Testis (tissue), 5 donors: ENCODE results near the gene WDFY4. TPM values are rescaled to one million over a fixed set of nuclear protein-coding genes. Genes with fewer than 3 reads are reported as not detected.

Source experiments
- DNase-seq: peaks from one replicate; pipeline ENCODE4 v3.0.0-alpha.2; 2019
- H3K27ac ChIP-seq, 2 donors: fragments of 200-600 bp; sonication (generic); one replicate each; pipeline ENCODE4 v1.5.1; 2019
- H3K27me3 ChIP-seq: fragments of 200-600 bp; sonication (generic); one replicate; pipeline ENCODE4 v1.5.1; 2019
- H3K36me3 ChIP-seq: fragments of 200-600 bp; sonication (generic); one replicate; pipeline ENCODE4 v1.5.1; 2017; ENCODE audit warnings: low read depth; ENCODE audit errors: missing control alignments
- H3K4me1 ChIP-seq: fragments of 200-600 bp; sonication (generic); one replicate; pipeline ENCODE4 v1.5.1; 2019
- H3K4me3 ChIP-seq, 2 donors: fragments of 200-600 bp; sonication (generic); one replicate each; pipeline ENCODE4 v1.5.1; 2017 to 2019
- H3K9me3 ChIP-seq: fragments of 200-600 bp; sonication (generic); one replicate; pipeline ENCODE4 v1.5.1; 2017
- POLR2A ChIP-seq: fragments of 450-650 bp; IDR thresholded peaks from one replicate; pipeline ENCODE4 v1.6.1; 2017; ENCODE audit warnings: antibody characterized with exemption, mild to moderate bottlenecking, moderate library complexity
- WGBS, 2 donors: methylation state at CpG; one replicate each; pipeline ENCODE4 v1.1.5; 2018; 5-methylcytosine and 5-hydroxymethylcytosine counted together
- intact Hi-C: fragments of 100-400 bp; cut with DNase I; formaldehyde crosslinking; loops from one replicate; pipeline ENCODE4 v1.15.1; 2023; ENCODE audit warnings: low total_unique reads
- long read RNA-seq, 2 donors: transcript quantifications; one replicate each; lab custom pipeline, GENCODE V29; 2026
- polyA plus RNA-seq: library from polyadenylated mRNA; stranded (reverse); fragments of 350-450 nt; fragmentation: Illumina TruSeq; extraction: RNeasy Lipid Tissue Mini Kit (QIAGEN cat#74804); gene quantifications from one replicate; pipeline ENCODE4 v1.2.3, GENCODE V29; 2014; ENCODE audit warnings: low read depth, low replicate concordance; ENCODE audit not compliant: insufficient read depth
- total RNA-seq, 2 donors: library from RNA; depleted of rRNA; stranded (reverse); fragments of >200 nt; gene quantifications; one replicate each; pipeline ENCODE4 v1.2.3, GENCODE V29; 2016
- TF ChIP-seq, protein P1 (sequence below), 3 experiments: fragments of 450-650 bp in 2 of 3; fragments of 200-600 bp in 1 of 3; sonication (generic) in 1 of 3; IDR thresholded peaks; one replicate each; pipeline ENCODE4 v1.5.1; 2016 to 2019; ENCODE audit warnings: antibody characterized with exemption in 3 of 3, mild to moderate bottlenecking in 2 of 3, moderate library complexity in 1 of 3

Gene WDFY4
- total RNA-seq: 10 to 100 TPM; 10.2 to 18.4 TPM
- polyA plus RNA-seq: 21.5 TPM
- long read RNA-seq, donor 1: 0 reads
- long read RNA-seq, donor 2: 0 reads

GRCh38 chr10:48684792-48685623, at the start of gene WDFY4:
Gene WDFY4 (plus strand): TSS chr10:48684873. CDS start chr10:48709733, 24,860 bp downstream.
- H3K27me3 ChIP-seq: no peaks in the 10 kb centered on the region
- no peak within 1 kb of the TSS for H3K27ac ChIP-seq
- no peak for TF ChIP-seq POLR2A
- TF ChIP-seq, protein P1, sequence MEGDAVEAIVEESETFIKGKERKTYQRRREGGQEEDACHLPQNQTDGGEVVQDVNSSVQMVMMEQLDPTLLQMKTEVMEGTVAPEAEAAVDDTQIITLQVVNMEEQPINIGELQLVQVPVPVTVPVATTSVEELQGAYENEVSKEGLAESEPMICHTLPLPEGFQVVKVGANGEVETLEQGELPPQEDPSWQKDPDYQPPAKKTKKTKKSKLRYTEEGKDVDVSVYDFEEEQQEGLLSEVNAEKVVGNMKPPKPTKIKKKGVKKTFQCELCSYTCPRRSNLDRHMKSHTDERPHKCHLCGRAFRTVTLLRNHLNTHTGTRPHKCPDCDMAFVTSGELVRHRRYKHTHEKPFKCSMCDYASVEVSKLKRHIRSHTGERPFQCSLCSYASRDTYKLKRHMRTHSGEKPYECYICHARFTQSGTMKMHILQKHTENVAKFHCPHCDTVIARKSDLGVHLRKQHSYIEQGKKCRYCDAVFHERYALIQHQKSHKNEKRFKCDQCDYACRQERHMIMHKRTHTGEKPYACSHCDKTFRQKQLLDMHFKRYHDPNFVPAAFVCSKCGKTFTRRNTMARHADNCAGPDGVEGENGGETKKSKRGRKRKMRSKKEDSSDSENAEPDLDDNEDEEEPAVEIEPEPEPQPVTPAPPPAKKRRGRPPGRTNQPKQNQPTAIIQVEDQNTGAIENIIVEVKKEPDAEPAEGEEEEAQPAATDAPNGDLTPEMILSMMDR (IDR thresholded peaks at IDR 0.05): no peak
- no peak within 1 kb of the TSS for H3K4me3 ChIP-seq
- intact Hi-C loops: no loop called here
- DNase-seq: no peak
- no peaks in the 10 kb centered on the region for H3K4me1 ChIP-seq
- H3K9me3 ChIP-seq: no peaks in the 10 kb centered on the region
- H3K36me3 ChIP-seq: no peaks in the 10 kb centered on the region
- WGBS, 2 donors: 85% methylated on average over 3 to 23 of the region's 23 CpGs

DNA sequence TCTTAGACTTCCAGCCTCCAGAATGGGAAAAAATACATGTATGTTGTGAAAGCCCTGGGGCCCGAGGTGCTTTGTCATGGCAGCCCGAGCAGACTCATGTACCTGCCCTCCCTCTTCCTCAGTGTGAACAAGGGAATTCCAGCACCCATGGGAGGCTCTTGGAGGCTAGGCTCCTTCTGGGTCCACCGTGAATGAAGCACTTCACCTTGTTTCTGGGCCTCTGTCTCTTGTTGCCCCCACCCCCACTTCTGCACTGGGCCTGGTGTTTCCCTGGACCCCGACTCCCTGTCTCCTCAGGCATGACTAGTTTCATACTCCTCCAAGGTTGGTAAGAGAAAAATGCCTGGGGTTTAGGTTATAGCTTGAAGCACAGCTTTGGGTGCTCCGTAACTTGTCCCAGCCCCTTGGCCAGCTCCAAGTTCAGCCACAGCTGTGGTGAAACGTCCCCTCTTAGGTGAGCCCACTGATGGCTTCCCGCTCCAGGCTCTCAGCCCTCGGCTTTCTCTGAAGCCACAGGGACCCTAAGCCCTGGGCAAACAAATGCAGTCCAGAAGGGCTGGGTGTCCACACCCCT, 49.6 kb upstream of the WDFY4 start:
- TF ChIP-seq POLR2A: no peak
- TF ChIP-seq, protein P1 (IDR thresholded peaks at IDR 0.05): no peak
- Histone ChIP-seq H3K9me3 (no peaks in the 10 kb centered on the region), H3K27me3 (no peaks in the 10 kb centered on the region), H3K27ac (no peak overlapping the region), H3K4me1 (no peaks in the 10 kb centered on the region), H3K4me3 (no peak overlapping the region), H3K36me3 (no peaks in the 10 kb centered on the region)
- WGBS, 2 donors: 86 to 92% methylated on average over 5 to 8 of the region's 8 CpGs
- DNase-seq: no peak
- intact Hi-C loops: no loop called here

DNA sequence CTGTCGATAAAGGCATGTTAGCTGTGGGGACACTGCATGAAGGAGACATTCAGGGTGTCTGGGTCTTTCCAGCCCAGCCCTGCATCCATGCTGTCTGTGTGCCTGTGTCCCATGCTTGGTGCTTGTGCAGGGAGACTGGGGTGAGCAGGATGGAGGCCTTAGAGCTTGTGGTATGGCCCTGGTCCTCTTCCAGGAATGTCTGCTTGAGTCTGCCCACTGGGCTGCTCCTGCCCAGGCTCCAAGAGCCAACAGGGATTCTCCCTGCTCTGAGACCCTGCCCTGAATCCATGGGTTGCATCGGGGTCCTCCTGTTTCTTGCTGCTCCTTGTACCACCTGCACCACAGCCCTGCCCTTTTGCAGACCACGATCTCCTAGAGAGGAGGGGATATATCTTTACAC, 48.4 kb upstream of the WDFY4 start:
- 78 to 79% methylated on average over 2 to 3 of the region's 3 CpGs for WGBS, 2 donors
- Histone ChIP-seq H3K27me3 (no peaks in the 10 kb centered on the region), H3K27ac (no peak overlapping the region), H3K4me3 (no peak overlapping the region), H3K4me1 (no peaks in the 10 kb centered on the region), H3K9me3 (no peaks in the 10 kb centered on the region), H3K36me3 (no peaks in the 10 kb centered on the region)
- intact Hi-C loops: no loop called here
- no peak for TF ChIP-seq POLR2A
- no peak for DNase-seq

GRCh38 chr10:48636901-48637300, 47.8 kb upstream of the WDFY4 start:
- Histone ChIP-seq H3K27ac (no peak overlapping the region), H3K4me3 (no peak overlapping the region), H3K4me1 (no peaks in the 10 kb centered on the region), H3K36me3 (no peaks in the 10 kb centered on the region), H3K27me3 (no peaks in the 10 kb centered on the region), H3K9me3 (no peaks in the 10 kb centered on the region)
- WGBS, 2 donors: 90 to 100% methylated on average over 3 of the region's 3 CpGs
- no peak for TF ChIP-seq POLR2A
- TF ChIP-seq, protein P1 (IDR thresholded peaks at IDR 0.05): no peak
- intact Hi-C loops: no loop called here
- DNase-seq: no peak

GRCh38 chr10:48638158-48638557, 46.5 kb upstream of the WDFY4 start:
- no peaks in the 10 kb centered on the region for H3K4me1 ChIP-seq
- H3K27ac ChIP-seq: no peak overlapping the region
- H3K9me3 ChIP-seq: no peaks in the 10 kb centered on the region
- no peaks in the 10 kb centered on the region for H3K36me3 ChIP-seq
- TF ChIP-seq, protein P1 (IDR thresholded peaks at IDR 0.05): no peak
- no peak for TF ChIP-seq POLR2A
- no peak overlapping the region for H3K4me3 ChIP-seq
- no peaks in the 10 kb centered on the region for H3K27me3 ChIP-seq
- DNase-seq: no peak
- WGBS, 2 donors: 88 to 94% methylated on average over 2 to 4 of the region's 4 CpGs
- intact Hi-C loops: no loop called here
